ENCODE measurements around the gene CCNH.

DNA sequence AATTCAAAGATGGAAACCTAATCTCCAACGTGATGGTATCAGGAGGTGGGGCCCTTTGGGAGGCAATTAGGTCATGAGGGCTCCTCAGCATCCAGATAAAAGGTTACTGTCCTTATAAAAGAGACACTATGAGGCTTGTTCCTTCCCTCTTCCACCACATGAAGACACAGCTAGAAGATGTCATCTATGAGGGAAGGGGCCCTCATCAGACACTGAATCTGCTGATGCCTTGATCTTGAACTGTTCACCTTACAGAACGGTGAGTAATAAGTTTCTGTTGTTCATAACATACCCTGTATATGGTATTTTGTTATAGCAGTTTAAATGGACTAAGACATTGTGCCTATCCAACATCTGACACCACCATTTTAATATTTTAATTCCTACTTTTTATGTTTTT, 19.7 kb upstream of the CCNH start:
- TF ChIP-seq, protein P1, sequence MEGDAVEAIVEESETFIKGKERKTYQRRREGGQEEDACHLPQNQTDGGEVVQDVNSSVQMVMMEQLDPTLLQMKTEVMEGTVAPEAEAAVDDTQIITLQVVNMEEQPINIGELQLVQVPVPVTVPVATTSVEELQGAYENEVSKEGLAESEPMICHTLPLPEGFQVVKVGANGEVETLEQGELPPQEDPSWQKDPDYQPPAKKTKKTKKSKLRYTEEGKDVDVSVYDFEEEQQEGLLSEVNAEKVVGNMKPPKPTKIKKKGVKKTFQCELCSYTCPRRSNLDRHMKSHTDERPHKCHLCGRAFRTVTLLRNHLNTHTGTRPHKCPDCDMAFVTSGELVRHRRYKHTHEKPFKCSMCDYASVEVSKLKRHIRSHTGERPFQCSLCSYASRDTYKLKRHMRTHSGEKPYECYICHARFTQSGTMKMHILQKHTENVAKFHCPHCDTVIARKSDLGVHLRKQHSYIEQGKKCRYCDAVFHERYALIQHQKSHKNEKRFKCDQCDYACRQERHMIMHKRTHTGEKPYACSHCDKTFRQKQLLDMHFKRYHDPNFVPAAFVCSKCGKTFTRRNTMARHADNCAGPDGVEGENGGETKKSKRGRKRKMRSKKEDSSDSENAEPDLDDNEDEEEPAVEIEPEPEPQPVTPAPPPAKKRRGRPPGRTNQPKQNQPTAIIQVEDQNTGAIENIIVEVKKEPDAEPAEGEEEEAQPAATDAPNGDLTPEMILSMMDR (IDR thresholded peaks at IDR 0.05): no peak
- TF ChIP-seq EP300 (IDR thresholded peaks at IDR 0.05) (no peak), POLR2A (IDR thresholded peaks at IDR 0.05; ENCODE audit: low read depth) (no peak), POLR2AphosphoS5 (IDR thresholded peaks at IDR 0.05) (no peak)
